DMS114 treated with DMSO at 0.1 percent for 48 hours (cell line): ENCODE results near the gene ANAPC4.

Experiments used
- DNase-seq: peaks from one replicate; lab custom pipeline; 2025; ENCODE audit not compliant: unreplicated experiment; lab: John Stamatoyannopoulos, UW

The ANAPC4 gene

DNA sequence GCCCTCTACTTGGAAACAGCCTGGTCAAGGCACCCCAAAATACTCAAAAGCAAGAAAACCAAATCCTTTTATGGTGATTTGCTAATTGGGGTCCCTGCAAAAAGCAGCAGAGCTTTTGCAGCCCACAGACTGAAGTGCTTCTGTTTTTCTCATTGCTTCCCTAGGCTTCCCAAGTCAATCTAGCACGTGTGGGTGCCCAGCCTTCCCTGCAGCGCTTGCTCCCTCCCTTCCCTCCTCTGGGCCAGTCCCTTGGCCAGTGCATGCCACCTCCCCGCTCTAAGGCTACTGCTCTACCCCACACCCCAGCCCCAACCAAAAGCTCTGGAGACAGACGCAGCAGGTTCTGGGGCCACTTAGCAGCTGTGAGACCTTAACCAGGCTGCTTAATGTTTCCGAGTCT is 53.6 kb downstream of the ANAPC4 start:
- DNase-seq: no peak

DNA sequence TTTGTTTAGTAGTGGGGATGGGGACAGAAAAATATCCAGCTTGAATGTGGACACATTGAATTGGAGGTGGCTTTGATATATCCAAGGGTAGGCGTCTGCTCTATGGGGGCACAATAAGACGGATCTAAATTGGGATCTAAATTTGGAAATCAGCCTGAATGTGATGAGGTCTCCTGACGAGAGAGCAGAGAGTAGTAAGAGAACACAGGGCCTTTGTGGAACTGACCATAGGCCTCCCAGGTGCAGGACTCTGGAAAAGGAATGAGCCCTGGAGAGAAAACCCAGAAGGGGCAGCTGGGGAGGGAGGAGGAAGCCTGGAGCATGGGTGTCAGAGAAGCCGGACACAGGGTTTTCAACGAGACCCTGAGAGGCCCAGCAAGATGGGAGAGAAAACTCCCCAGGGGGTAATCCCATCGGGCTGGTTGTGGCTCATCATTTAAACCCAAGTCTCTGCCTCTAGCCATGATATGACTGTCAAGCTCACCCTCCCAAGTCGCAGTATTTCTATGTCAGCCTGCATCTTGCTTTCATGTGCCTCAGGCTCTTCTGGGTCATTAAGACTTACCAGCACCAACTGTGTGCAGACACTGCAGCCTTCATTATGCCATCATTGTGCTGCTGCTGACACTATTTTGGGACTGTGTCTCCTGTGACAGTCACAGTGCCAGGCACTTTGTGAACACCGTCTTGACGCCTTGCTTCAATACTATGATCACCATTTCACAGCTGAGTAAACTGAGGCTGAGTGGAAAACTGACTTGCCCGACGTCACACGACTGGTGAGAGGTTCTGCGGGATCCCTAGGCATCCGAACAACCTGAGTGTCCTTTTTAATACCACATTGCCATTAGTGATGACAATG is 57.1 kb downstream of the ANAPC4 start:
- no peak for DNase-seq

DNA sequence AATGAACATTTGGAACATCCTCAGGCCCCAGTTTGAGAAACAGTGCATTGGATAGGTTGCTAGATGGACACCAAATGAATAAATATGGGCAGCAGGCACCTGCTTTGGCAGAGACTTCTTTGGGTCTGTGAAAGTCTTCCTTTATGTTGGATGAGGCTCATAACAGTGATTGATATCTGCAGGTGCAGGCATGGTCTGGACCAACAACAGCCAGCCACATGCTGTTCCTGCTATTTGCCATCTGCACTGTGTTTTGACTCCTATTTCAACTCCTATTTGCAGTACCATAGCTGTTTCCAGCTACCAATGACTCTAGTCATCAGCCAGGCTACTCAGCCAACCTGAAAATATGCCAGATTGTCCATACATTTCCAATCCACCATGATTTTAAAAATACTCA is 60.9 kb downstream of the ANAPC4 start:
- DNase-seq: no peak

DNA sequence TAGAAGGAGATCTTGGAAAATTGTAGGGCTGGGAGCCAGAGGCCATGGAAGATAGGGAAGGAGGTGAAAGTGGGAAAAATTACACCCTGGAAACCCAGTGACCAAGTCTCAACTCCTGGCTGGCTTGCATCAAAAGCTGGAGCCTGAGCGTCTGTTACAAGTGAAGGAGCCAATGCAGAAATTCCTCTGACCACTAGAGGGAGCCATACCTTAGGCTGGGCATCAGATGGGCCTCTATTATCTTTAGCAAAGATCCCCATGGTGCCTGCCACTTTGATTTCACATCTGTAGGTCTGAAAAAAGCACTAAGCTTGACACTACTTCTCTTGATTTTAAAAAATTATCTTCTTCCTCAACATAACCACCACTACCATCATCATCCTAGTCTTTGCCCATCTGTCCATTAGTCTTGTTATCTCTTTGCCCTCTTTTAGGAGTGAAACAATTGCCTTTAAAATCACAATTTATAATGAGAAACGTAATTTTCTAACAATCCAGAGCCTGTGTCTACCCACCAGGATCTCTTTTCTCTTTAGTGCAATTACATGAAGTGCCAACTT is 62.9 kb downstream of the ANAPC4 start:
- peak; percentile 26 for DNase-seq

DNA sequence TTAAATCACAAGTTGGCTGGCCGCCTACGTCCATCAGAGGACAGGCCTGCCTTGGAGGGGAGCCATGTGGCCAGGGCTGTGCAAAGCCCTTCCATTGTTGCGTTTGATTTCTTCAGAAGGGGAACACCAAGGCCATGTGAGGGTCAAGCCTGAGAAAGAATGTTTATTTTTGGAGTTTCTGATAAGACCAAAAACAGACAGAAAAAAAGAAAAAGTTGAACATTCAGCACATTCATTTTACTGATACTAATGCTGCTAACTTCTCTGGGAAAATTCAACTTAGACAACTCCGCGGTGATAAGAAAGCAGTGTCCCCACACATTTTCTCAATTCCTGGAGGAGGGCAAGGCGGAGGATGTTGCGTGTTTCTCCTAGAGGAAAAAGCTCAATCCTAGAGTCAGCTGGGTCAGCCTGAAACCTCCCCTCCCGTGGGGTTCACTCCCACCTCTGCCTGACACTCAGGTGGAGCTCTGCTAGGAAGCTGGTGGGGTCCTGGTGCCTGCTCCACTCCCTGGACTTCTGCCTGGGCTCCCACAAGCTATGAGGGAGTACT is 63.5 kb downstream of the ANAPC4 start:
- DNase-seq: no peak

DNA sequence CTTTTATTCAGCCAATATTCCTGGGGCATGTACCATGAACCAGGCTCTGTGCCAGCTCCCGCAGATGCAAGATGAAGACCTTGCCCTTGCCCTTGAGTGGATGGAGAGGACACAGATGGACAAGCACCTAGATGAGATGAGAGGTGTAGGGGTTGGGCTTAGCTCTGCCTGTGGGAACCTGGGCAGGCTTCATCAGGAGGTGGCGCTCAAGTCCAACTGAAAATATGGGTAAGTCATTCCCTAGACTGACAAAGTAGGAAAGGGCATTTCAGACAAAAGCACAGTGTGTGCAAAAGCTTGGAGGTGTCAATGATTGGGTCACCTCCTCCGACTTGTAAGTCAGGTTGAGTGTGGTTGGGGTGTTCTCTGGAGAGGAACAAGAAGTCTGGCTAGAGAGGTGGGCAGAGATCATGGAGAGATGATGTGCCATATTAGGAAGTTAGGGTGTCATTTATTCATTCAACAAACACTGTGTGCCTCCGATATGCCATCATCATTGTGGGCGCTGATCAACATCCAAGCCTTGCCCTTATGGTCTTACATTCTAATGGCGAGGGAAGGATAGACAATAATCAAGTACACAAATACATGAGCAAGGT is 64.6 kb downstream of the ANAPC4 start:
- DNase-seq: peak; percentile 15

DNA sequence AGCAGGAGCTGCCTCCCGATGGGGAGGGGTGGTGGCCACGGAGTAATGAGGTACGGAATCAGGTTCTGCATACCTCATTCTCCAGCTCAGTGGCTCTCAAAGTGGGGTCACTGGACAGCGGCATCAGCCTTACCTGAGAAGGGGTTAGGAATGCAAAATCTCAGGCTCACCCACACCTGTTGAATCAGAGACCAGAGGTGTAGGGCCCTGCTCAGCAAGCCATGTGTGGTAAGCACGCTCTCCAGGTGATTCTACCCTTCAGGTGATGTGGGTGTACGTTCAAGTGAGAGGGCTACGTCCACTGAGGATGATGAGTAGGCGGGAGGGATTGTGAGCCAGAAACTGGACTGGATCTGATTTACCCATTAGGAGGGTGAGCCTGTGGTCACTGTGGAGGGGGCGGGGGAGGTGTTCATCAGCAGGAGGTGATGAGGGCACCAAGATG is 65.8 kb downstream of the ANAPC4 start:
- no peak for DNase-seq

DNA sequence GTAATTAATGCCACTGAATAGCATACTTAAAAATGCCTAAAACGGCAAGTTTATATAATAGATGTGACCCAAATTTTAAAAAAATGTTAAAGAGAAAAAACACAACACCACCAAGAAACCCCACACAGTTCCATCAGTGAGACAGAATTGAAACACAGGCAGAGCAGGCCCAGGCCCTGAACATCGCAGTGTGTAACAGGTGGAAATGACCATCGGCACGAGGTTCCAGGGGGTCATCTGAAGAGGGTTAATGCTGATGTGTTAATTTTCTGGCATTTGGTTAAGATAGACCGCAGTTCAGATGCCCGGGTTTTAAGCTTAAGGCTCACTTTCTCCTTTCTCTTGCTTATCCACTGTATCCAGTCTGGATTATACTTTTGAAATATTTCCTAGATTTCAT is 66.8 kb downstream of the ANAPC4 start:
- DNase-seq: no peak

DNA sequence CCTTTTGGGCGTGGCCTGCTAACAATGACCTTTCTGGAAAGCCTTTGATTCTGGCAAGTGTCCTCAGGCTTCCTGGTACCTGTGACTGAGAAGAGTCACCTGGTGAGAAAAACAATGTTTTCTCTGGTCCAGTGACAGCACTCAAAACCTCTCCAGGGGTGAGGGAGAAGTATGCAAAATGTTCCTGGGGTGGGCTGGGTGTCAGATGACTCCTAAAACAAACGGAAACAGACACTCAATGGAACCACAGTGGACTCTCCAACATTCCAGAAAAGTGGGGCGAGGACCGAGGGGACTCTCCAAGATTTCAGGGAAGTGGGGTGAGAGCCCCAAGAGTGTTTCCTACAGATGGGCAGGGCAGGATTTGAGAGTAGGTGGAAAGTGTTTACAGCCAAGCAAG is 69.5 kb downstream of the ANAPC4 start:
- no peak for DNase-seq

DNA sequence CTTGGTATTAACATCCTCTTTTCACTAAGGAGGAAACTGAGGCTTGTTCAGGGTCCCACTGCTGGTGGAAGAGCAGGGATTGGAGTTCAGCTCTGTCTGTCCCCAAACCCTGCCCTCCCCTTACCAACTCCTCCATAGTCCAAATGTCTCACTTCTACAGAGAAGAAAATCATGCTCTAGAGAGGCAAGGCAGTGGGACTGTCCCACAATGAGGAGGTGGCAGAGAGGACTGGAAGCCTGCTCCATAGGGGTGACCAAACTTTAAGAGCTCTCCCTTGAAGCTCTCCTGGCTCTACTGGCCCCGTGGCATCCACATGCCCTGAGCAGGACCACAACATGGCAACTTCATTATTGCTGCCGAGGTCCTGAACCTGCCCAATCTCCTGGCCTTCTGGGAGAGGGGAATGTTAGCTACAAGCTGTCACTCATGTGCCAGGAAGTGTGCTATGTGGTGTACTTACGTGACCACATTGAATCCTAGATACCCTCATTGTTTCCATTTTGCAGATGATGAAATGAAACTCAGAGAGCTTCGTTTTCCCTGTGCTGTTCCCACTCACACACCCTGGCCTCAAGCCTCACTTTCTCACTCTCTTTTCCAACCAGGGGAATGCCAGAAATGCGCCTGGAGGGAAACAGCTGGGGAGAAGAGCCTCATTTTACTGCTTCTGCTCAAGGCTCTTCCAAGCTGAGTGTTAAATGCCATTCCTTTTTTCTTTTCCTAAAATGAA is 71.5 kb downstream of the ANAPC4 start:
- no peak for DNase-seq

DNA sequence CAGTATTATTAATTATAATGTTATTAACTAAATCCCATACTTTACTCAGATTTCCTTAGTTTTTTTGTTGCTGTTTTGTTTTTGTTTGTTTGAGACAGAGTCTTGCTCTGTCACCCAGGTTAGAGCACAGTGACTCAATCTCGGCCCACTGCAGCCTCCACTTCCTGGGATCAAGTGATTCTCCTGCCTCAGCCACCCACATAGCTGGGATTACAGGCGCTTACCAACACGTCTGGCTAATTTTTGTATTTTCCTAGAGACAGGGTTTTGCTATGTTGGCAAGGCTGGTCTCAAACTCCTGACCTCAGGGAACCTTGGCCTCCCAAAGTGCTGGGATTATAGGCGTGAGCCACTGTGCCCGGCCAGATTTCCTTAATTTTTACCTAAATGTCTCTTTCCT is 72.2 kb downstream of the ANAPC4 start:
- DNase-seq: no peak

DNA sequence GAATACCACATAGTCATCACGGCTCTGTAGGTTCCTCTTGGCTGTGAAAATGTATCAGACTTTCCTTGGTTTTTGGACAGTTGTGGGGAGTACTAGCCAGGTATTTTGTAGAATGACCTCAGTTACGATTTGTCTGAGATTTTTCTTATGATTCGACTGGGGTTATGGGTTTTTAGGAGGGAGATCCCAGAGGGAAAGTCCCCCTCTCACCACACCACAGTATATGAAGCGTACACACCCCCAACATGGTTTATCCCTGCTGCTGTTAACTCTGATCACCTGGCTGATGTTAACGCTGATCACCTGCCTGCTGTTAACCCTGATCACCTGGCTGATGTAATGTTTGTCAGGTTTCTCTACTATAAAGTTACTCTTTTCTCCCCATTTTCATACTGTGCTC is 72.6 kb downstream of the ANAPC4 start:
- no peak for DNase-seq

DNA sequence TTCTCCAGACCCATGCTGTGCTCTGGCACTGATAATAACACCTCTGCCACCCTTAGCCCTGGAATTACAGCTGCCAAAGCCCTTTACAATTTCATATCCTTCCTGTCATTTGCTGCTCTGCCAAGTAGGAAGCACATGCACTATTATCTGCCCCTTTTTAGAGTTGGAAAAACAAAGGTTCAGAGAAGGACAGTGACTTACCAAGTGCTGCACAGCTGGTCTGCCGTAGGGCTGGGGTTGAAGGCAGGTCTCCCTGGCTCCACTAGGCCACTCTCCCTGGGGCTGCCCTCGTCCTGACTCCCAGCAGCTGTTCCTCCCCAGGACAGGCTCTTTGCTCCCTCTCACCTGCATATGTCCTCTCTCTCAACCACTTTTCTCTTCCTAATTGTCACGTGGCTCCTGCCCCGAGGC is 73.4 kb downstream of the ANAPC4 start:
- DNase-seq: no peak

DNA sequence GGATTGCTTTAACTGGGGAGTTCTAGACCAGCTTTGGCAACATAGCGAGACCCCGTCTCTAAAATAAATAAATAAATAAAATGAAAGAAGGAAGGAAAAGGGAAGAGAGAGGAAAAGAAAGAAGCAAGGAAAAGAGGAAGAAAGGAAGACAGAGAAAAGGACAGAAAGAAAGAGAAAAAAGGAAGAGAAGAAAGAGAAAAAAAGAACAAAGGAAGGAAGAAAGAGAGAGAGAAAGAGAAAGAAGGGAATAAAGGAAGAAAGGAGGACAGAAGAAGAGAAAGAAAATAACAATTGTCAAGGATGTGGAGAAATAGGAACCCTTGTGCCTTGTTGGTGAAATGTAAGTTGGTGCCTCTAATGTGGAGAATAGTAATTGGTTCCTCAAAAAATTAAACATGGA is 74.6 kb downstream of the ANAPC4 start:
- no peak for DNase-seq

DNA sequence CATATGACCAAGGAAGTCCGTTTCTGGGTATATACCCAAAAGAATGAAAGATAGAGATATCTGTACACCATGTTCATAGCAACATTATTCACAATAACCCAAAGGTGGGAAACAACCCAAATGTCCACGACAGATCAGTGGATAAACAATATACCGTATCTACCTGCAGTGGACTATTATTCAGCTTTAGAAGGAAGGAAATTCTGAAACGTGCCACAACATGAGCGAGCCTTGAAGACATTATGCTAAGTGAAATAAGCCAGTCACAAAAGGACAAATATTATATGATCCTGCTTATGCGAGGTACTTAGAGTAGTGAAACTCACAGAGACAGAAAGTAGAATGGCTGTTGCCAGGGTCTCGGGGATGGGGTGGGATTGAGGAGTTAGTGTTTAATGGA is 75.0 kb downstream of the ANAPC4 start:
- DNase-seq: no peak

DNA sequence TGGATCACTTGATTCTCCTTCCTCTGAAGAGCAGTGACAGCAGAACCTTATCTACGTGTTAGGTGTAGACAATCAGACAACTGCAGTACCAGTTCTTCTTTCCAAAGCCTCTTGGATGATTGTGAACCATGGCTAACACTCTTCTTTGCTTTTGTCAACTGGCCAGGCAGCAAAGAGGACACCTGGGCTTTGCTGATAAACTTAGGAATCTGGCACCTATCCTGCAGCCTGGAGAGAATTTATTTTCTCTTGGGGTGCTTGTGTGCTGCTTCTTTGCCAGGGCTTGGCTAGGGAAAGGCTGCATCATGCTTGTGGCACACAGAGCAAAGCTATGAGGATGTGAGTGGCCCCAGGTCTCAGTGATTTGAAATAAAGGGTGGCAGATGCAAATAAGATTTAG is 77.4 kb downstream of the ANAPC4 start:
- DNase-seq: no peak

DNA sequence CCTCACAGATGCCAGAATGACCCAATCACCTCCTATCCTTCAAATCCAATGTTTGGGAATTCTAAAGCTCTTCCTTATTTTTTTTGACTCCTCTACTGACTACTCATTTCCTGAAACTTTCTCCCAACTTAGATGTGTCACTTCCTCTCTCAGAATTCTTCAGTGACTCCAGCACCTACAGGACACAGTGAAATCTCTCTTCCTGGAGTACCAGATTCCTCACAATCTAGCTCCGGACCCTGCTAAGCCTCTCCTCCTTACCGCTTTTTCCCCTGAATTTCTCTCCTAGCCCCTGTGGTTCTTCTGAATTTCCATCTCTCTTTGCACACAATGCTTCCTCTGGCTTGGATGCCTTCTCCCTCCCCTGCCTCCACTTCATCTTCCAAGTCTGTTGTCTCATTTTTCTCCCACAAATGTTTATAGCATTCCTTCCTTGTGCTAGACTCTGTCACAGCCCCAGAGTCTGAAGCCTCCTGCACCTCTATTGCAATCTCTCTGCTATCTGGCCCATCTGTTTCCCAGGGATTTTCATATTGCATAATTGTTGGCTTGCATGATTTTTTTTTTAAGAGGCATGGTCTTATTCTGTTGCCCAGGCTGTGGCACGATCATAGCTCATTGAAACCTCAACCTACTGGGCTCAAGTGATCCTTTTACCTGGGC is 80.1 kb downstream of the ANAPC4 start:
- DNase-seq: no peak

DNA sequence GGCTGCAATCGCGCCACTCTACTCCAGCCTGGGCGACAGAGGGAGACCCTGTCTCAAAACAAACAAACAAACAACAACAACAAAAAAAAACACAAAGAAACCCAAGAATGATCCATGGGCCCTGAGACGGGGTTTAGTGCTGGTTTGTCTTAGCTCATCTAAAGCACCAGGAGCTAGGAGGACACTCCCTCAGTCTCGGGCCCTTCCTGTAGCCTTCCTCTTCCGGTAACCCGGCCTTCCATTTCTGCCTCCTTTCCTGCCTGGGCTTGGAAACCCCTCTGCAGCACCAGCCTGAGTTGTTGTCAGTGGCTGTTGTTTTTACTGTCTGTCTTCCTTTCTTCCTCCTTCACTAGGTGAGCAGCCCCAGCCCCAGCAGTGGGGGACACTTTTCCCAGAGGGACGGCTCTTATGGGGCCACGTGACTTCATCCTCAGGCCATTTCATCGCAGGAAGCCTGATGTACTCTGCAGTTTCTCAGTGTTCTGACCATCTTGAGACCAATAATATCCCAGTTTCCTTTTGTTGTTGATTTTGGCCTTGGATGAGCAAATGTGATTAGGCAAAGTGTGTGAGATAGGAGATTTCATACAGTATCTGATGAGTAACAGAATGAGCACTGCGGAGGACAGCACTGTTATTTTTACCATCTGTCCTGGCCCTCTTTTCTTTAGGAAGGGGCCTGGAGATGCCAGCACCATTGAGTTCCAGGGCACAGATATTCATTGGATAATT is 90.1 kb downstream of the ANAPC4 start:
- no peak for DNase-seq

DNA sequence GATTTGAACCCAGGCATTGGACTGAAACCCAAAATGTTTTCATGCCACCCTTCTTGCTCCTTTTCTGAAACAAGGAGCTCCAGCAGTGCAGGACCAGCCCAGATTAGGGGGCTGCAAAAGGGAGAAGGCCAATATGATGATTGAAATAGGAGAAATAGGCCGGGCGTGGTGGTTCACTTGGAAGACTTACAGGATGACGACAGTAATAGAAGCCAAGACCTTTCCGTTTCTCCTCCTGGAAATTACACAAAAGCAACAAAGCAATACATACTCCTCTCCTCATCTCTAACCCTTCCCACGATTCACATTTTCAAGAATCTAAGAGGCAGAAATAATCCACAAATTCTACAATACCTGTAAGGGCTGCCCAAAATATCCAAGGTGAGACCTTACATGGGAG is 90.8 kb downstream of the ANAPC4 start:
- no peak for DNase-seq
